ENCODE measurements around the gene CNTNAP2.

Gene CNTNAP2

GRCh38 chr7:146359176-146359575, 242.6 kb downstream of the CNTNAP2 start:
- no peak for DNase-seq (ENCODE audit: low read depth)
- no peak for TF ChIP-seq CTCF (IDR thresholded peaks at IDR 0.05; ENCODE audit: control insufficient read depth, extremely low read depth, insufficient read depth)
- H3K4me3 ChIP-seq (ENCODE audit: low read depth, low read length), result no peak overlapping the region

DNA sequence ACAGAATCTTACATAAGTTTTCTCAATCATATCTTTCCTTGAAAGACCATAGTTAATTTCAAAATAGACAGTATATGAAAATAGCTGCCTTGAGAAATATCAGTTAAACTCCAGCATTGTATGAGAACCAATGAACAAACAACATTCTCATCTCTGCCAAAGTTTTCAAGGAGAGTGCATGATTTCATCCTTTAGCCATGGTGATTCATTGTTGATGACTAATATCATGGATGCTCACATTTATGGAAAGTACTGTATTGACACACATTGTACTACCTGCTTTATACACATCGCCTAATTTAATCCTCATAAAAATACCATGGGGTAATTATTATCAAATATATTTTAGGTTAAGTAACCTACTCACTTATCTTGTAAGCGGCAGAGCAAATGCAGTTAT, 250.3 kb downstream of the CNTNAP2 start:
- no peak for DNase-seq (ENCODE audit: low read depth)
- no peak for TF ChIP-seq CTCF (IDR thresholded peaks at IDR 0.05; ENCODE audit: control insufficient read depth, extremely low read depth, insufficient read depth)
- no peak overlapping the region for H3K4me3 ChIP-seq (ENCODE audit: low read depth, low read length)

- TF ChIP-seq CTCF (IDR thresholded peaks at IDR 0.05; ENCODE audit: control insufficient read depth, extremely low read depth, insufficient read depth), result no peak
- H3K4me3 ChIP-seq (ENCODE audit: low read depth, low read length), result no peak overlapping the region
- DNase-seq (ENCODE audit: low read depth), result no peak
Observed at GRCh38 chr7:146370171-146370570, 253.6 kb downstream of the CNTNAP2 start.

GRCh38 chr7:146375170-146375569, 258.6 kb downstream of the CNTNAP2 start:
- DNase-seq (ENCODE audit: low read depth), result no peak
- no peak for TF ChIP-seq CTCF (IDR thresholded peaks at IDR 0.05; ENCODE audit: control insufficient read depth, extremely low read depth, insufficient read depth)

GRCh38 chr7:146378196-146378595, 261.6 kb downstream of the CNTNAP2 start:
- no peak overlapping the region for H3K4me3 ChIP-seq (ENCODE audit: low read depth, low read length)
- DNase-seq (ENCODE audit: low read depth), result no peak
- no peak for TF ChIP-seq CTCF (IDR thresholded peaks at IDR 0.05; ENCODE audit: control insufficient read depth, extremely low read depth, insufficient read depth)

More at GRCh38 chr7:146375170-146375569, 258.6 kb downstream of the CNTNAP2 start:
- no peak overlapping the region for H3K4me3 ChIP-seq (ENCODE audit: low read depth, low read length)

DNA sequence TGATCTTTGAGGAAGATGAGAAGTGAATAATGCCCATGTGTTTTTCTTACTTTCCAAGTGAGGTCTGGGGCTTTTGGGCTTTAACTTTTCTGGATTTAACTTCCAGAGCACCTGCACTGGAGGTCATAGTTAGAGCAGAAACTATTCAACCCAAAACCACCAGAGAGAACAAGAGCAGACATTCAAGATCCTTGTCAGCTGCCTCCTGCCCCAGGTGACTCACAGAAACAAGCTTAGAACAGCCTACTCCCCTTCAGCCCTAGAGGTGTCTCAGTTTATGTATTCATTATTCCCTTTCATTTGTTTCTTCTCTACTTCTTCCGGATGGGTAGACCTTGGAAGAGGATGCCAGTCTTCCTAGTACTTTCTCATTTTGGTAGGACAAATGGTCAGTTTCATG, 270.5 kb downstream of the CNTNAP2 start:
- TF ChIP-seq CTCF (IDR thresholded peaks at IDR 0.05; ENCODE audit: control insufficient read depth, extremely low read depth, insufficient read depth), result no peak
- H3K4me3 ChIP-seq (ENCODE audit: low read depth, low read length), result no peak overlapping the region
- no peak for DNase-seq (ENCODE audit: low read depth)

- no peak overlapping the region for H3K4me3 ChIP-seq (ENCODE audit: low read depth, low read length)
- TF ChIP-seq CTCF (IDR thresholded peaks at IDR 0.05; ENCODE audit: control insufficient read depth, extremely low read depth, insufficient read depth), result no peak
- no peak for DNase-seq (ENCODE audit: low read depth)
Observed at GRCh38 chr7:146388928-146389327, 272.3 kb downstream of the CNTNAP2 start.
